NCI-H1417 treated with DMSO at 0.1 percent for 48 hours (cell line): Measurements from ENCODE around the gene TBC1D20.
"Not testable (repeated sequence)": the region's sequence is repeated elsewhere in the genome, so short reads cannot be mapped to it uniquely, and the experiment has no call there.

Experiments used
- DNase-seq: peaks from one replicate; lab custom pipeline; 2025; lab: John Stamatoyannopoulos, UW

Gene TBC1D20, protein sequence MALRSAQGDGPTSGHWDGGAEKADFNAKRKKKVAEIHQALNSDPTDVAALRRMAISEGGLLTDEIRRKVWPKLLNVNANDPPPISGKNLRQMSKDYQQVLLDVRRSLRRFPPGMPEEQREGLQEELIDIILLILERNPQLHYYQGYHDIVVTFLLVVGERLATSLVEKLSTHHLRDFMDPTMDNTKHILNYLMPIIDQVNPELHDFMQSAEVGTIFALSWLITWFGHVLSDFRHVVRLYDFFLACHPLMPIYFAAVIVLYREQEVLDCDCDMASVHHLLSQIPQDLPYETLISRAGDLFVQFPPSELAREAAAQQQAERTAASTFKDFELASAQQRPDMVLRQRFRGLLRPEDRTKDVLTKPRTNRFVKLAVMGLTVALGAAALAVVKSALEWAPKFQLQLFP

DNA sequence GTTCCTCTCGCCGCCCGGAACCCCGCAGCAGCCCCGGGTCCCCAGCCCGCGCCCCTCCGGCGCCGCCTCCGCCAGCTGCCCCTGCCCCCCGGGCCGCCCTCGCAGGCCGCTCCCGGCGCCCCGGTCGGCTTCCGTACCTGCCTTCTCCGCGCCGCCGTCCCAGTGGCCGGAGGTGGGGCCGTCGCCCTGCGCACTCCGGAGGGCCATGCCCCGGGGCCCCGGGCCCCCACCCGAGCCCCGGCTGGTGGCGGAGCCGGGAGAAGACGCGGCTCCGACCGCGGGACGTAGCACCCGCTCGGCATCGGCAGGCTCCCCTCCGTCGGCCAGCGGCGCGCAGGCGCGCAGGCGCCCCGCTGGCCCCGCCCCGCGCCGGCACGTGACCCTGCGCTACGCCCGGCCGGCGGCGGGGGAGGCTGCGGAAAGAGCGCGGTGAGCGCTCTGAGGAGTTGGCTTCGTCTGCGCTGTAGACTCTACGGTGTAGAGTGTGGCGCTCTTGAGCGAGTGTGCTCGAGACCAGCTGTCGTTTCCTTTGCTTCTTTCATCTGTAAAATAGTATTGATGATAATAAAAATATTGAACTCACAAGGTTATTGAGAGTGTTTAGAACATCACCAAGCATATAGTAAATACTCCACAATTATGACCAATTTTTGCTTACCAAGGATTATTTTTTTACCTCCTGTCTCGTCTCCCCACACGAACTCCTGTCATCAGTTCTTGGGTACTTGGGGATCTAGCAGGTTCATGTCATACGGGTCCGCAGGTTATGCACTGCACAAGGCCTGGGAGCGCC is at the start of gene TBC1D20:
TSS of gene TBC1D20 (minus strand) at position 335 of the 793 bp plus-strand sequence. CDS start at position 207, 128 bp downstream.
- DNase-seq: peak; percentile 32

DNA sequence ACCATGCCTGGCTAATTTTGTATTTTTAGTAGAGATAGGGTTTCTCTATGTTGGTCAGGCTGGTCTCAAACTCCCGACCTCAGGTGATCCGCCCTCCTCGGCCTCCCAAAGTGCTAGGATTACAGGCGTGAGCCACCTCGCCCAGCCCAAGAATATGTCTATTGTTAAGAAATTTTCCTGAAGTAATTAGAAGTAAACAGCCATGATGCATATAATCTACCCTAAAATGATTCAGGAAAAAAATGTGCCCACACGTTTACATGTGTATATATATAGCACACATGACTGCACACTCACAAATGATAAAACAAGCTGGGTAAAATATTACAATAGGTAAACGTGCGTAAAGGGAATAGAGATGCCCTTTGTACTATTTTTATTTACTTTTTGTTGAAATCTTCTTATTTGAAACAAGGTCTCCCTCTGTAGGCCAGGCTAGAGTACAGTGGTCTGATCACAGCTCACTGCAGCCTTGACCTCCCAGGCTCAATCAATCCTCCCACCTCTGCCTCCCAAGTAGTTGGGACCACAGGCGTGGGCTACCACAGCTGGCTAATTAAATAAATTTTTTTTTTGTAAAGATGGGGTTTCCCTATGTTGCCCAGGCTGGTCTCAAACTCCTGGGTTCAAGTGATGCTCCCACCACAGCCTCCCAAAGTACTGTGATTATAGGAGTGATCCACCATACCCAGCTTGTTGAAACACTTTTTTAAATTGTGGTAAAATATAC is 48.2 kb upstream of the TBC1D20 start:
- not testable (repeated sequence) for DNase-seq

- not testable (repeated sequence) for DNase-seq
Measured at GRCh38 chr20:508364-508787, 46.0 kb upstream of the TBC1D20 start.

- DNase-seq: no peak
Measured at GRCh38 chr20:507761-508332, 45.5 kb upstream of the TBC1D20 start.

DNA sequence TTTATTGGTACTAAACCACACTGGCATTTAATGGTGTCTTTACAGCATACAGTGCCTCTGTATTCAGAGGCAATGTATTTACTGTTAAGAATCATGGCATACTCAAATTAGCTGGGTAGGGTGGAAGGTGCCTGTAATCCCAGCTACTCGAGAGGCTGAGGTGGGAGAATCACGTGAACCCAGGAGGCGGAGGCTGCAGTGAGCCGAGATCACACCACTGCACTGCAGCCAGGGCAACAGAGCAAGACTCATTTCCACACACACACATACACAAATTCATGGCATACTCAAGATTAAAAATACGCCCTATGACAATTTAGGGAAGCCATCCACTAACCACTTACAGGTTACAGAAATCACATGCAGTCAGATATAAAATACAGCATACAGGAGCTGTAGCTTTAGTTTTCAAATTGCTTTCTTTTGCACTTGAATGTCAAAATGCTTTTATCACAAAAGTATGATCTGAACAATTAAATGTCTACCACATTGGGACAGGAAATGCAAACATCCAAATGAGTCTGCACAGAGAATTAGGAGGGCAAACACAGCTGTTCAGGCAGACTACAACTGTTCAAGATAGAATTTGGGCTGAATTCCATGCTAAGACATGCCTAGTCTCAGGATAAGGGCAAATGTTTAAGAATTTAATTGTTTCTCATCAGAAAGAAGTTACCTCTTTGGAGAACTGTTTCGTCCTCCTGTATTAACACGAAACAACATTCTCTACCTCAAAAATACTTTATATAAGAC is 44.8 kb upstream of the TBC1D20 start:
- no peak for DNase-seq

GRCh38 chr20:504632-505075 is 42.3 kb upstream of the TBC1D20 start:
- DNase-seq: no peak

GRCh38 chr20:503048-503737 is 40.9 kb upstream of the TBC1D20 start:
- DNase-seq: no peak

- no peak for DNase-seq
Measured at GRCh38 chr20:497979-498378, 35.6 kb upstream of the TBC1D20 start.

DNA sequence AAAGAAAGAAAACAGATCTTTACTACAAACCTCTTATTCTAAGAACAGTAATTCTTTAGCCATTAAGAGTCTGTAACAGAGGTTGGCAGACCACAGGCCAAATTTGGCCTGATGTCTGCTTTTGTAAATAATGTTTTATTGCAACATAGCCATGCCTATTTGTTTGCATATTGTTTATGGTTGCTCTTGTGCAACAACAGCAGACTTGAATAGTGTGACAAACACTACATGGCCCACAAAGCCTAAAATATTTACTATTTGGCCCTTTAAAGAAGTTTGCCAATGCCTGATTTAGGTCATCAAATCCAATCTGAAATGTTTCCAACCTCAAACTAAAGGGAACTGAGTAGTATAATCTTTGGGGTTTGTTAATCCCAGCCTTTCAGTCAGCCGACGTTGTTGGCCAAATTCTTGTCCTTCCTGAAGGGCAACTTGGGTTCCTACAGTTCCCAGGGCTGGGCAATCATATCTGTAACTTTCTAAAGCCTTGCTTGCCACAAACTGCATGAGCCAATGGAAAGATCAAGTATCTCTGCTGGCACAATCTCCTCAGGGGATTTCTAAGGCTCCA is 33.9 kb upstream of the TBC1D20 start:
- no peak for DNase-seq

- no peak for DNase-seq
Measured at GRCh38 chr20:492159-492558, 29.8 kb upstream of the TBC1D20 start.

DNA sequence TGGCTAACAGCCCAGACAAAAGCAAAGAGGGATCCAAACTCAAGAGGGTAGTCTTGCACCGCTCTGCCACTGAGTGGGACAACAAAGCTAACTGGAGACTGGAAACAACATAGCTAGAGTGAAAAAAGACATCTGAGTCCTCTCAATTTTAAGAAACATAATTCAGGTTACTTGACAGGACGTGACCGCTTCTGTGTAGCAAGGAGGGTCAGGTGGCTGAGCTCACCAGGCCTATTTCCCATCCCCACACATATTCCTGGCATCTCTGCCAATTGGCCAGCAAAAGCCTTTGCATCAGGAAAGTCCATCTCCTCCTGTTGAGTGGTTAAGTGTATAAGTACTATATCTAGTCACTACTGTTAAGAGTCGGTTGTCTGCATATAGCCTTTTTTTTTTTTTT is 25.3 kb upstream of the TBC1D20 start:
- DNase-seq: no peak

- DNase-seq: no peak
Measured at GRCh38 chr20:483815-484644, 21.7 kb upstream of the TBC1D20 start.

GRCh38 chr20:481167-481566 is 18.8 kb upstream of the TBC1D20 start:
- no peak for DNase-seq

- DNase-seq: no peak
Measured at GRCh38 chr20:480044-480443, 17.7 kb upstream of the TBC1D20 start.

DNA sequence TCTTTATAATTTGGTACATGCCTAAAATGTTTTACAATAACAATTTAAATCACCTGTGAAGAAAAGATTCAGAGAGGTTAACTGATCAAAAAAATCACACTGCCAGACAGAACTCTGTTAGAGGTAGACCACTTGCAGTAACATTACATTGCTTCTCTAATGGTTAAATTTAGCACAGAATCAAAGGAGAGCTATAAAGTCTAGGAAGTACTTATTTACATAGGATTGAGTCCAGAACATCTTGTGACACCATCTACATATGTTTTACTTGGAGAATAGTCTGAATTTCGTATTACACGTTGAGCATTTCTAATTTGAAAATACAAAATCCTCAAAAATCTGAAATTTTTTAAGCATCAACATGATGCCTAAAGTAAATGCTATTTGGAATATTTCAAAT is 17.2 kb upstream of the TBC1D20 start:
- no peak for DNase-seq

DNA sequence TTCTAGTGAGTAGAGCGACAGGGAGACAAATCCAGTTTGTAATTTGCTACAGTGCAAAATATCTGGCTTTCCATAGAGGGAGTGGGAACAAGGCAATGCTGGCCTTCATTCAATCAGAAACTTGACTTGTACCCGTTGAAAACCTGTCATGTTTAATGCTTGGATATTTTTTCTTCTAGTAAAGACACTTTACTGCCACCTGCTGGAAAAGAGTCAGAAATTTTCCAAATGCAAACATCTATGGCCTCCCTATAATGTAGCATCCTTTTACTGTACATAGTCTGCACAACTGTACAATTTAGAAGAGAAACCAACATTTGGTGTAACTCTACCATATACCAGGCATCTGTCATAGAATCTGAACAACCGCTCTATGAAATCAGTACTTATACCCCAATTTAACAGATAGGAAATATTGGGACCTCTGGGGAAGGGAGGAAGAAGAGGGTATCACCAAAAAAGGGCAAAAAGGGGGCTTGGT is 16.7 kb upstream of the TBC1D20 start:
- peak; percentile 19 for DNase-seq

DNA sequence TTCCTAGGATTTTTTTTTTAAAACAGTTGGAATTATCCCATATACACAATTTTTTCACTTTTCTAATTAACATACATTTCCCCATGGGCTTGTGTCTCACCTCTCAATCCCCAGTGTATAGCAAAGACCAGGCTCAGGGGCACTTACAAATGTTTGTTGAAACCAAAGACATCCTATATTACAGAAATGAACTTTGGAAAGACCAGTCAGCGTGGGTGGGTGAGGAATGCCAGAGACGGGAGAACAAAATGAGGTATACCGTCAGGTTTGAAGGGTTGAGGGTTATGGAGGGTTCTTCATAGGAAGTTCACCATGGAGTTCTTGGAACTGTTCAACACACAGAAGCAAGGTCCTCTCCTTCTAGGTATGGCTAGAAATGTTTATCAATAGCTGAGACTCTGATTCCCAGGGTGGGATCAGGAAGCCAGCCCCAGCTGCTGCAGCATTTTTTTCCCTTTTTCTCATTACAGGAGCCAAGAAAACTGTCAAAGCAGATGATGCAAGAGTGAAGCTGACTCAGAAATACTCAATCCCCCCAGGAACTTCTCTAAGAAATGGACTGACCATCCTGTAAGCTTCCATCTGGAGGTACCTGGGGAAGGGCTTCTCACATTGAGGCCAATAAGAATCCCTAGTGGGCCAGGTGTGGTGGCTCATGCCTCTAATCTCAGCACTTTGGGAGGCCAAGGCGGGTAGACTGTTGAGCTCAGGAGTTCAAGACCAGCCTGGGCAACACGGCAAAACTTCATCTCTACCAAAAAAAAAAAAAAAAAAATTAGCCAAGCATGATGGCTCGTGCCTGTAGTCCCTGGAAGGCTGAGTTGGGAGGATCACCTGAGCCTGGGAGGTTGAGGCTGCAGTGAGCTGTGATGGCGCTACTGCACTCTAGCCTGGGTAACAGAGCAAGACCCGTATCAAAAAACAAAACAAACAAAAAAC is 15.9 kb upstream of the TBC1D20 start:
- no peak for DNase-seq
